Measurements from ENCODE around the gene CCNC. TPM values are rescaled to one million over a fixed set of nuclear protein-coding genes. Genes with fewer than 3 reads are reported as not detected.
A peak's percentile ranks its signal among the peaks of the same experiment; 100 is the strongest.

The CCNC gene
- total RNA-seq (10 to 100 TPM; 24.5 to 49.3 (median 34.1) TPM), polyA plus RNA-seq (10 to 100 TPM; 24.8 to 36.5 TPM)

GRCh38 chr6:99568103-99568933 is at the start of gene CCNC:
TSS of gene CCNC (minus strand) at chr6:99568660. CDS start at chr6:99568527, 133 bp downstream.
- DNase-seq (peak; percentile 92 to 98 (median 94)), FAIRE-seq (peak; percentile 20), ATAC-seq (peak; percentile 99 to 100 (median 99))
- peak within 1 kb of the TSS; percentile 76 to 92 (median 87) for H3K27ac ChIP-seq
- no peaks in the 10 kb centered on the region for H3K27me3 ChIP-seq
- TF ChIP-seq CTCF (IDR thresholded peaks at IDR 0.05) = no peak
- peak within 1 kb of the TSS; percentile 59 to 87 (median 78) for H3K4me3 ChIP-seq
- H3K4me1 ChIP-seq = peaks cover 6 to 29% (median 22%) of the 10 kb centered on the region in 3 donors
- no peaks in the 10 kb centered on the region for H3K36me3 ChIP-seq
- 0% methylated on average over 64 of the region's 64 CpGs for WGBS, 2 donors
- intact Hi-C loops (cut with DNase I) = no loop called here
- no peaks in the 10 kb centered on the region for H3K9me3 ChIP-seq

- Histone ChIP-seq H3K27me3 (peaks cover 15 to 70% (median 35%) of the 10 kb centered on the region in 4 donors), H3K27ac (no peak overlapping the region), H3K4me3 (no peak overlapping the region), H3K36me3 (no peaks in the 10 kb centered on the region), H3K9me3 (no peaks in the 10 kb centered on the region), H3K4me1 (peaks cover 0 to 13% (median 8%) of the 10 kb centered on the region in 3 donors)
- no peak for ATAC-seq
- no peak for FAIRE-seq
- WGBS, 2 donors = 41 to 45% methylated on average over 2 of the region's 2 CpGs
- TF ChIP-seq CTCF (IDR thresholded peaks at IDR 0.05) = no peak
- no peak for DNase-seq
- intact Hi-C loops (cut with DNase I) = no loop called here
Observed at GRCh38 chr6:99617131-99617530, 48.7 kb upstream of the CCNC start.

GRCh38 chr6:99614430-99615186 is 46.1 kb upstream of the CCNC start:
- 6 to 7% methylated on average over 55 of the region's 55 CpGs for WGBS, 2 donors
- intact Hi-C loops (cut with DNase I) = no loop called here

GRCh38 chr6:99613705-99614429 is 45.4 kb upstream of the CCNC start:
- ATAC-seq (peak; percentile 63 to 75 (median 72)), FAIRE-seq (no peak), DNase-seq (peak in 2 of 6 donors; percentile 68 to 72)
- intact Hi-C loops (cut with DNase I) = no loop called here
- H3K9me3 ChIP-seq = no peaks in the 10 kb centered on the region
- no peak overlapping the region for H3K27ac ChIP-seq
- H3K36me3 ChIP-seq = no peaks in the 10 kb centered on the region
- H3K27me3 ChIP-seq = peaks cover 23 to 81% (median 40%) of the 10 kb centered on the region in 4 donors
- H3K4me3 ChIP-seq = peak overlapping the region; percentile 14 to 59 (median 40)
- WGBS, 2 donors = 1 to 2% methylated on average over 56 to 82 of the region's 82 CpGs
- TF ChIP-seq CTCF (IDR thresholded peaks at IDR 0.05) = no peak
- peaks cover 0 to 13% (median 8%) of the 10 kb centered on the region in 3 donors for H3K4me1 ChIP-seq

More at GRCh38 chr6:99614430-99615186, 46.1 kb upstream of the CCNC start:
- peaks cover 23 to 81% (median 44%) of the 10 kb centered on the region in 4 donors for H3K27me3 ChIP-seq
- no peak for TF ChIP-seq CTCF (IDR thresholded peaks at IDR 0.05)
- H3K9me3 ChIP-seq = no peaks in the 10 kb centered on the region
- H3K36me3 ChIP-seq = no peaks in the 10 kb centered on the region
- peak overlapping the region in 2 of 4 donors; percentile 39 to 59 for H3K4me3 ChIP-seq
- peaks cover 0 to 13% (median 8%) of the 10 kb centered on the region in 3 donors for H3K4me1 ChIP-seq
- DNase-seq (peak in 2 of 6 donors; percentile 68 to 78), FAIRE-seq (no peak), ATAC-seq (peak in 3 of 4 donors; percentile 26 to 39 (median 36))
- H3K27ac ChIP-seq = no peak overlapping the region
